Transverse colon (tissue), 4 donors: ENCODE data around the gene KCNJ6.

Source experiments
- CTCF ChIP-seq, 5 experiments: fragments of 200-600 bp in 3 of 5; fragments of 450-650 bp in 2 of 5; sonication (generic) in 3 of 5; IDR thresholded peaks; 1 replicate in 2 of 5; 2 replicates in 3 of 5; pipeline ENCODE4 v1.5.1; 2016 to 2017; ENCODE audit warnings: antibody characterized with exemption in 5 of 5, inconsistent platforms in 3 of 5, mild to moderate bottlenecking in 2 of 5, moderate library complexity in 1 of 5
- EP300 ChIP-seq: sonication (generic); formaldehyde crosslinking; IDR thresholded peaks from one replicate; pipeline ENCODE4 v1.6.1; 2017; ENCODE audit warnings: antibody characterized with exemption, low read depth
- POLR2A ChIP-seq: fragments of 450-650 bp; IDR thresholded peaks from one replicate; pipeline ENCODE4 v1.6.1; 2016; ENCODE audit warnings: antibody characterized with exemption, mild to moderate bottlenecking, moderate library complexity
- POLR2AphosphoS5 ChIP-seq, 3 donors: sonication (generic); formaldehyde crosslinking; IDR thresholded peaks; one replicate each; pipeline ENCODE4 v1.6.1; 2016; ENCODE audit warnings: antibody characterized with exemption in 3 of 3

- TF ChIP-seq CTCF (IDR thresholded peaks at IDR 0.05) (no peak), POLR2A (no peak), EP300 (no peak), POLR2AphosphoS5 (IDR thresholded peaks at IDR 0.05) (no peak)
Observed at GRCh38 chr21:37732927-37733326, 183.3 kb downstream of the KCNJ6 start.
